SK-N-SH (cell line): ENCODE measurements around the gene IFT52. TPM values are rescaled to one million over a fixed set of nuclear protein-coding genes. Genes with fewer than 3 reads are reported as not detected.

Experiments
- CTCF ChIA-PET: fragments of 300-600, 350-600 bp; formaldehyde crosslinking; extraction: SDS; loops from one replicate; lab custom pipeline; 2021; lab: Yijun Ruan, JAX
- POLR2A ChIA-PET: fragments of 350-600 bp; sonication (Branson Sonifier 250); formaldehyde crosslinking; extraction: SDS; loops from one replicate; lab custom pipeline; 2020; ENCODE audit warnings: antibody characterized with exemption, inconsistent platforms; lab: Yijun Ruan, JAX
- DNase-seq: peaks from one replicate; pipeline ENCODE4 v3.0.0; 2012
- H2AFZ ChIP-seq: fragments of 200-600 bp; sonication (generic); 2 replicates; pipeline ENCODE4 v1.8.1; 2016; ENCODE audit warnings: antibody characterized with exemption, mild to moderate bottlenecking, low read depth
- H3F3A ChIP-seq: fragments of 200-600 bp; sonication (generic); replicated peaks from 2 replicates; pipeline ENCODE3; 2016; ENCODE audit warnings: antibody characterized with exemption, mild to moderate bottlenecking; ENCODE audit not compliant: insufficient read depth
- H3K27ac ChIP-seq, 2 experiments: fragments of 200-500 bp in 1 of 2; fragments of 200-600 bp in 1 of 2; sonication (Bioruptor generic) in 1 of 2; sonication (generic), shearing (Covaris generic) in 1 of 2; 2 replicates each; pipeline versions ENCODE4 v1.5.1 to v1.6.1; 2014 to 2016; ENCODE audit warnings: low read depth in 2 of 2, inconsistent platforms in 1 of 2, low read length in 1 of 2, mild to moderate bottlenecking in 1 of 2, mixed read lengths in 1 of 2
- H3K27me3 ChIP-seq: fragments of 200-600 bp; sonication (generic), shearing (Covaris generic); 2 replicates; pipeline ENCODE4 v1.6.1; 2016; ENCODE audit warnings: mixed run types; ENCODE audit not compliant: insufficient read depth
- H3K36me3 ChIP-seq, 2 experiments: fragments of 200-500 bp in 1 of 2; fragments of 200-600 bp in 1 of 2; sonication (Bioruptor generic) in 1 of 2; sonication (generic) in 1 of 2; replicated peaks in 1 of 2; 2 replicates each; pipeline versions ENCODE3 to v1.5.1; 2014 to 2016; ENCODE audit warnings: low read length in 1 of 2, mild to moderate bottlenecking in 1 of 2; ENCODE audit not compliant: insufficient read depth in 2 of 2, control insufficient read depth in 1 of 2
- H3K4me1 ChIP-seq, 2 experiments: fragments of 200-500 bp in 1 of 2; fragments of 200-600 bp in 1 of 2; sonication (Bioruptor generic) in 1 of 2; sonication (generic), shearing (Covaris generic) in 1 of 2; 2 replicates each; pipeline versions ENCODE4 v1.5.1 to v1.6.1; 2014 to 2016; ENCODE audit warnings: low read depth in 1 of 2, low read length in 1 of 2, mixed run types in 1 of 2; ENCODE audit not compliant: insufficient read depth in 2 of 2, control insufficient read depth in 1 of 2
- H3K4me2 ChIP-seq: fragments of 200-600 bp; sonication (generic), shearing (Covaris generic); 2 replicates; pipeline ENCODE4 v1.6.1; 2017; ENCODE audit warnings: mixed run types
- H3K4me3 ChIP-seq, 2 experiments: fragments of 200-500 bp in 1 of 2; fragments of 200-600 bp in 1 of 2; sonication (Bioruptor generic) in 1 of 2; sonication (generic), shearing (Covaris generic) in 1 of 2; 2 replicates each; pipeline versions ENCODE4 v1.5.1 to v1.8.1; 2014 to 2016; ENCODE audit warnings: low read depth in 2 of 2, inconsistent platforms in 1 of 2, low read length in 1 of 2, mild to moderate bottlenecking in 1 of 2, mixed read lengths in 1 of 2, moderate library complexity in 1 of 2
- H3K79me2 ChIP-seq: fragments of 200-600 bp; sonication (generic); 2 replicates; pipeline ENCODE4 v1.8.1; 2017; ENCODE audit warnings: mild to moderate bottlenecking; ENCODE audit not compliant: insufficient read depth
- H3K9ac ChIP-seq: fragments of 200-600 bp; sonication (generic); 2 replicates; pipeline ENCODE4 v1.6.1; 2017; ENCODE audit warnings: mixed run types
- H3K9me2 ChIP-seq: fragments of 200-600 bp; sonication (generic); 2 replicates; pipeline ENCODE4 v1.6.1; 2017; ENCODE audit warnings: mixed run types
- H3K9me3 ChIP-seq: fragments of 200-600 bp; sonication (generic); 2 replicates; pipeline ENCODE4 v1.6.1; 2017; ENCODE audit warnings: mixed run types, mild to moderate bottlenecking, moderate library complexity
- H4K20me1 ChIP-seq: fragments of 200-600 bp; sonication (generic); 2 replicates; pipeline ENCODE4 v1.6.1; 2017; ENCODE audit warnings: mild to moderate bottlenecking, mixed run types; ENCODE audit not compliant: insufficient read depth
- CHD2 ChIP-seq: fragments of 150-350 bp; IDR thresholded peaks from 2 replicates; pipeline ENCODE4 v1.6.1; 2018; ENCODE audit warnings: low read length; ENCODE audit not compliant: partially characterized antibody
- EP300 ChIP-seq, 2 experiments: IDR thresholded peaks; 2 replicates each; pipeline versions ENCODE4 v1.4.0 to v1.6.1; 2012; ENCODE audit warnings: borderline replicate concordance in 1 of 2, low read depth in 1 of 2, low read length in 1 of 2
- FOSL2 ChIP-seq: IDR thresholded peaks from 2 replicates; pipeline ENCODE4 v1.4.0; 2012; ENCODE audit warnings: low read depth, mild to moderate bottlenecking, moderate library complexity, borderline replicate concordance
- GABPA ChIP-seq: IDR thresholded peaks from 2 replicates; pipeline ENCODE4 v1.4.0; 2012; ENCODE audit warnings: low read depth, mild to moderate bottlenecking
- IRF3 ChIP-seq: fragments of 150-350 bp; IDR thresholded peaks from 2 replicates; pipeline ENCODE4 v1.6.1; 2016; ENCODE audit warnings: mild to moderate bottlenecking, low read depth, low read length
- JUND ChIP-seq: IDR thresholded peaks from 2 replicates; pipeline ENCODE4 v1.4.0; 2012
- MAX ChIP-seq: IDR thresholded peaks from 2 replicates; pipeline ENCODE4 v1.4.0; 2012; ENCODE audit warnings: low read depth
- PBX3 ChIP-seq: IDR thresholded peaks from 2 replicates; pipeline ENCODE4; 2012
- RAD21 ChIP-seq: IDR thresholded peaks from 2 replicates; pipeline ENCODE4 v1.6.1; 2012; ENCODE audit warnings: mild to moderate bottlenecking, low read length
- REST ChIP-seq: IDR thresholded peaks from 2 replicates; pipeline ENCODE4 v1.6.1; 2012; ENCODE audit warnings: mild to moderate bottlenecking, low read depth, low read length, moderate library complexity
- RXRA ChIP-seq: IDR thresholded peaks from 2 replicates; pipeline ENCODE4 v1.4.0; 2012; ENCODE audit warnings: low read depth, mild to moderate bottlenecking, borderline replicate concordance
- SIN3A ChIP-seq: IDR thresholded peaks from 2 replicates; pipeline ENCODE4 v1.6.1; 2012; ENCODE audit warnings: low read depth, mild to moderate bottlenecking, low read length, moderate library complexity, borderline replicate concordance
- SMC3 ChIP-seq: IDR thresholded peaks from 2 replicates; pipeline ENCODE4 v1.6.1; 2012; ENCODE audit warnings: low read depth, low read length, improper control_type of control experiment
- TCF12 ChIP-seq: IDR thresholded peaks from 2 replicates; pipeline ENCODE4 v1.4.0; 2012
- TEAD4 ChIP-seq: IDR thresholded peaks from 2 replicates; pipeline ENCODE4 v1.4.0; 2012; ENCODE audit warnings: mild to moderate bottlenecking, borderline replicate concordance; ENCODE audit not compliant: insufficient read depth
- USF1 ChIP-seq: IDR thresholded peaks from 2 replicates; pipeline ENCODE4 v1.4.0; 2012; ENCODE audit warnings: low read depth, borderline replicate concordance
- YY1 ChIP-seq: IDR thresholded peaks from 2 replicates; pipeline ENCODE4 v1.4.0; 2012; ENCODE audit warnings: low read depth, mild to moderate bottlenecking
- WGBS: methylation state at CpG from one replicate; pipeline ENCODE4 v1.1.6; 2017; ENCODE audit warnings: low lambda C conversion rate; 5-methylcytosine and 5-hydroxymethylcytosine counted together
- polyA plus RNA-seq, 3 experiments: library from polyadenylated mRNA; depleted of rRNA; stranded (reverse); fragments of >200 nt; gene quantifications; 2 replicates each; pipeline ENCODE4 v1.2.3, GENCODE V29; 2012

Gene IFT52
- polyA plus RNA-seq, 1 of the 3 experiments (the other 2 are of a cell fraction), result 34.0 TPM

- DNase-seq, result no peak
- H3K4me2 ChIP-seq, result no peak overlapping the region
- H3K36me3 ChIP-seq, result peaks cover 0 to 3% of the 10 kb centered on the region in 2 experiments
- POLR2A ChIA-PET, result no interaction called here
- no peaks in the 10 kb centered on the region for H3K9me3 ChIP-seq
- 11% methylated on average over 2 of the region's 2 CpGs for WGBS
- peak overlapping the region in 1 of 2 experiments; percentile 33; a peak in 1 of 4 replicates for H3K27ac ChIP-seq
- no peaks in the 10 kb centered on the region; a peak in 1 of 4 replicates for H3K4me1 ChIP-seq
- H3K27me3 ChIP-seq, result no peaks in the 10 kb centered on the region
- TF ChIP-seq FOSL2, result peak; percentile 39; the same call in 1 of the 2 replicates
- no peak for TF ChIP-seq YY1
- TF ChIP-seq PBX3, result peak; percentile 89
- TF ChIP-seq JUND, result peak; percentile 37
- TF ChIP-seq TCF12, result peak; percentile 46; the same call in 1 of the 2 replicates
- TF ChIP-seq, all 33 proteins: peak for 4
- Histone ChIP-seq H3K9me2 (no peaks in the 10 kb centered on the region), H2AFZ (no peak overlapping the region), H3K79me2 (no peaks in the 10 kb centered on the region), H3K9ac (no peak overlapping the region), H4K20me1 (no peaks in the 10 kb centered on the region), H3F3A (peaks cover 4% of the 10 kb centered on the region), H3K4me3 (no peak overlapping the region)
- CTCF ChIA-PET, result interaction anchor here (1.5 to 2.0 kb wide), 2 partner anchors 27 to 151 kb away, joined by 3 to 5 read pairs; no protein-coding TSS in a partner anchor
Observed at GRCh38 chr20:43541214-43541613, 49.5 kb upstream of the IFT52 start.

GRCh38 chr20:43542161-43542560 is 48.6 kb upstream of the IFT52 start:
- Histone ChIP-seq H3K4me1 (no peaks in the 10 kb centered on the region; a peak in 1 of 4 replicates), H3K9me3 (no peaks in the 10 kb centered on the region), H2AFZ (no peak overlapping the region), H3K27me3 (no peaks in the 10 kb centered on the region), H3K4me2 (no peak overlapping the region), H3K9me2 (no peaks in the 10 kb centered on the region), H3K27ac (no peak overlapping the region), H3K9ac (no peak overlapping the region), H4K20me1 (no peaks in the 10 kb centered on the region), H3F3A (peaks cover 4% of the 10 kb centered on the region), H3K36me3 (peaks cover 0 to 3% of the 10 kb centered on the region in 2 experiments), H3K79me2 (no peaks in the 10 kb centered on the region), H3K4me3 (no peak overlapping the region)
- no peak for DNase-seq
- CTCF ChIA-PET, result interaction anchor here (0.6 to 2.0 kb wide), 4 partner anchors 10 to 642 kb away, joined by 3 to 5 read pairs (median 4); no protein-coding TSS in a partner anchor
- 74% methylated on average over 5 of the region's 5 CpGs for WGBS
- POLR2A ChIA-PET, result no interaction called here
- no peak for TF ChIP-seq FOSL2
- TF ChIP-seq GABPA, result no peak
- TF ChIP-seq TEAD4, result no peak
- TF ChIP-seq SMC3, result no peak
- TF ChIP-seq TCF12, result no peak
- no peak for TF ChIP-seq YY1
- no peak for TF ChIP-seq RXRA
- no peak for TF ChIP-seq JUND
- TF ChIP-seq USF1, result no peak
- no peak for TF ChIP-seq REST
- TF ChIP-seq RAD21, result no peak
- TF ChIP-seq IRF3, result no peak
- TF ChIP-seq SIN3A, result no peak
- no peak for TF ChIP-seq PBX3
- TF ChIP-seq MAX, result no peak
- TF ChIP-seq EP300 (IDR thresholded peaks at IDR 0.05; ENCODE audit: borderline replicate concordance in 1 of 2, low read depth in 1 of 2, low read length in 1 of 2), result no peak
- TF ChIP-seq CHD2, result no peak
